ENCODE data around the gene WASF2. TPM values are rescaled to one million over a fixed set of nuclear protein-coding genes. Genes with fewer than 3 reads are reported as not detected.

WASF2 gene
- total RNA-seq, 2 experiments from 2014 or later: 119 to 121 TPM

DNA sequence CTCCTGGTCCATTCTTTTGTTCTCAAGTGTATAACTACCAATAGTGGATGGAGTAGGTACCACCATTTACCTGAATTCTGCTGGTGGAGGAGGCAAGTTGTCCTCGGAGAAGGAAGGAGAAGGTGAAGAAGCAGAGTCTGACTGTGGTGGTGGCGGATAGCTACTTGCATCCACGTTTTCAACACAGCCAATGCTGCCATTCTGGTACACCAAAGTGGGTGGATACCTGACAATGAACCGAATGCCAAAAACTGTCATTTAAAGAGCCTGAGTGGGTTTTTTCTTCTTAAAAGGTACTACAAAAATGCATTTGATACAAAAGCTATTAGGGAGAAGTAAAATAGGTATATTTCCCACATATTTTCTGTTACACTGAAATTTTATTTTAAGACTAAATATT, 77.5 kb downstream of the WASF2 start:
- Histone ChIP-seq H3K36me3 (ENCODE audit: insufficient read depth, low read length) (peaks cover 98% of the 10 kb centered on the region), H3K4me1 (ENCODE audit: insufficient read depth, low read length) (peaks cover 5% of the 10 kb centered on the region), H3K27me3 (ENCODE audit: control insufficient read depth in 1 of 2, insufficient read depth in 2 of 2, low read length in 2 of 2) (no peaks in the 10 kb centered on the region), H3K27ac (ENCODE audit: low read depth in 1 of 2, low read length in 2 of 2) (no peak overlapping the region), H3K4me3 (ENCODE audit: low read length) (no peak overlapping the region), H3K9me3 (ENCODE audit: control insufficient read depth in 1 of 2, insufficient read depth in 1 of 2, low read length in 2 of 2) (no peaks in the 10 kb centered on the region)
- no peaks in the 10 kb centered on the region for H3K9me3 Mint-ChIP-seq
- ATAC-seq (ENCODE audit: poor library complexity) (no peak), DNase-seq (no peak)
- ChIA-PET POLR2A (interaction anchor here (0.8 to 2.1 kb wide), 2 partner anchors 24 to 78 kb away, joined by 3 to 6 read pairs; partner anchors contain the start of gene WASF2), CTCF (interaction anchor here (1.2 kb wide), 1 partner anchor 144 kb away, joined by 3 read pairs; no protein-coding TSS in a partner anchor)
- peaks cover 96% of the 10 kb centered on the region for H3K36me3 Mint-ChIP-seq (ENCODE audit: low read depth)
- H3K4me1 Mint-ChIP-seq (ENCODE audit: low read depth): peaks cover 21% of the 10 kb centered on the region
- TF ChIP-seq, protein P1, sequence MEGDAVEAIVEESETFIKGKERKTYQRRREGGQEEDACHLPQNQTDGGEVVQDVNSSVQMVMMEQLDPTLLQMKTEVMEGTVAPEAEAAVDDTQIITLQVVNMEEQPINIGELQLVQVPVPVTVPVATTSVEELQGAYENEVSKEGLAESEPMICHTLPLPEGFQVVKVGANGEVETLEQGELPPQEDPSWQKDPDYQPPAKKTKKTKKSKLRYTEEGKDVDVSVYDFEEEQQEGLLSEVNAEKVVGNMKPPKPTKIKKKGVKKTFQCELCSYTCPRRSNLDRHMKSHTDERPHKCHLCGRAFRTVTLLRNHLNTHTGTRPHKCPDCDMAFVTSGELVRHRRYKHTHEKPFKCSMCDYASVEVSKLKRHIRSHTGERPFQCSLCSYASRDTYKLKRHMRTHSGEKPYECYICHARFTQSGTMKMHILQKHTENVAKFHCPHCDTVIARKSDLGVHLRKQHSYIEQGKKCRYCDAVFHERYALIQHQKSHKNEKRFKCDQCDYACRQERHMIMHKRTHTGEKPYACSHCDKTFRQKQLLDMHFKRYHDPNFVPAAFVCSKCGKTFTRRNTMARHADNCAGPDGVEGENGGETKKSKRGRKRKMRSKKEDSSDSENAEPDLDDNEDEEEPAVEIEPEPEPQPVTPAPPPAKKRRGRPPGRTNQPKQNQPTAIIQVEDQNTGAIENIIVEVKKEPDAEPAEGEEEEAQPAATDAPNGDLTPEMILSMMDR (IDR thresholded peaks at IDR 0.05): no peak
- H3K27me3 Mint-ChIP-seq: no peaks in the 10 kb centered on the region
- H3K27ac Mint-ChIP-seq: peak overlapping the region; percentile 7
- intact Hi-C loops (cut with DNase I, micrococcal nuclease): loop anchor here in 1 of 2 experiments (10.0 kb wide), 1 partner anchor 52 kb away; no protein-coding TSS in a partner anchor
- H3K4me3 Mint-ChIP-seq: no peak overlapping the region

DNA sequence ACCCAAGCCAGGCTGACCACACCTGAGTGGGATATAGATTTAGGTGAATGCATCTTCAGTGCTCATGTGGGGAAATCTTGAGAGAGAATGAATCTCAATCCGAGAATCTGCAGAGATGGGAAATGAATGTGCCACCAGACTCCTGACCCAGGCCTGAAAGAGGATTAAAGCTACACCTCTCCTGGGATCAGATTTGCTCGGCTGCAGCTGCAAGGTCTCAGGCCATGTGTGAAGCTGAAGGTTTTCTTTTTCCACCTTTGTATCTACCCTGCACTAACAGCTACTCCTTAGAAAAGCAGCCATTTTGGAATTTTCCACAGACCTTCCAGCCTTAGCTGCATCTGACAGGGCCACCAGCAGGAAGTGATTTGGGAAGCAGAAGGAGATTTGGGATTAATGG, 79.3 kb downstream of the WASF2 start:
- Histone ChIP-seq H3K27ac (ENCODE audit: low read depth in 1 of 2, low read length in 2 of 2) (no peak overlapping the region), H3K9me3 (ENCODE audit: control insufficient read depth in 1 of 2, insufficient read depth in 1 of 2, low read length in 2 of 2) (no peaks in the 10 kb centered on the region), H3K36me3 (ENCODE audit: insufficient read depth, low read length) (peaks cover 95% of the 10 kb centered on the region), H3K4me3 (ENCODE audit: low read length) (no peak overlapping the region), H3K27me3 (ENCODE audit: control insufficient read depth in 1 of 2, insufficient read depth in 2 of 2, low read length in 2 of 2) (no peaks in the 10 kb centered on the region), H3K4me1 (ENCODE audit: insufficient read depth, low read length) (no peaks in the 10 kb centered on the region)
- intact Hi-C loops (cut with DNase I, micrococcal nuclease): loop anchor here in 1 of 2 experiments (10.0 kb wide), 1 partner anchor 54 kb away; no protein-coding TSS in a partner anchor
- H3K9me3 Mint-ChIP-seq: no peaks in the 10 kb centered on the region
- H3K27ac Mint-ChIP-seq: no peak overlapping the region
- no peak overlapping the region for H3K4me3 Mint-ChIP-seq
- H3K4me1 Mint-ChIP-seq (ENCODE audit: low read depth): peaks cover 4% of the 10 kb centered on the region
- H3K36me3 Mint-ChIP-seq (ENCODE audit: low read depth): peaks cover 90% of the 10 kb centered on the region
- CTCF ChIA-PET: interaction anchor here (1.4 to 1.7 kb wide), 2 partner anchors 114 to 259 kb away, joined by 3 to 5 read pairs; no protein-coding TSS in a partner anchor
- DNase-seq (no peak), ATAC-seq (ENCODE audit: poor library complexity) (no peak)
- POLR2A ChIA-PET: interaction anchor here (0.7 to 0.9 kb wide), 2 partner anchors 31 to 198 kb away, joined by 3 read pairs; no protein-coding TSS in a partner anchor
- TF ChIP-seq, protein P1 (IDR thresholded peaks at IDR 0.05): no peak
- no peaks in the 10 kb centered on the region for H3K27me3 Mint-ChIP-seq

- no peaks in the 10 kb centered on the region for H3K27me3 Mint-ChIP-seq
- TF ChIP-seq, protein P1 (IDR thresholded peaks at IDR 0.05): no peak
- no peak for ATAC-seq (ENCODE audit: poor library complexity)
- Histone ChIP-seq H3K27ac (ENCODE audit: low read depth in 1 of 2, low read length in 2 of 2) (no peak overlapping the region), H3K4me1 (ENCODE audit: insufficient read depth, low read length) (no peaks in the 10 kb centered on the region), H3K9me3 (ENCODE audit: control insufficient read depth in 1 of 2, insufficient read depth in 1 of 2, low read length in 2 of 2) (no peaks in the 10 kb centered on the region), H3K36me3 (ENCODE audit: insufficient read depth, low read length) (peaks cover 89% of the 10 kb centered on the region), H3K4me3 (ENCODE audit: low read length) (no peak overlapping the region), H3K27me3 (ENCODE audit: control insufficient read depth in 1 of 2, insufficient read depth in 2 of 2, low read length in 2 of 2) (no peaks in the 10 kb centered on the region)
- DNase-seq: no peak
- H3K27ac Mint-ChIP-seq: no peak overlapping the region
- H3K4me1 Mint-ChIP-seq (ENCODE audit: low read depth): no peaks in the 10 kb centered on the region
- intact Hi-C loops (cut with DNase I, micrococcal nuclease): loop anchor here in 1 of 2 experiments (10.0 kb wide), 1 partner anchor 55 kb away; no protein-coding TSS in a partner anchor
- no peaks in the 10 kb centered on the region for H3K9me3 Mint-ChIP-seq
- peaks cover 79% of the 10 kb centered on the region for H3K36me3 Mint-ChIP-seq (ENCODE audit: low read depth)
- POLR2A ChIA-PET: no interaction called here
- H3K4me3 Mint-ChIP-seq: no peak overlapping the region
- CTCF ChIA-PET: interaction anchor here (1.4 to 1.6 kb wide), 2 partner anchors 14 to 109 kb away, joined by 3 to 6 read pairs; no protein-coding TSS in a partner anchor
Measured at GRCh38 chr1:27409669-27410068, 80.3 kb downstream of the WASF2 start.

Data from CD4-positive, alpha-beta T cell (primary cell).